Mesothelial cell of epicardium (in vitro differentiated cells): ENCODE data around the gene ANKS3. TPM values are rescaled to one million over a fixed set of nuclear protein-coding genes. Genes with fewer than 3 reads are reported as not detected.

Experiments used
- DNase-seq, 2 experiments: peaks; one replicate each; pipeline ENCODE4 v3.0.0; 2021; ENCODE audit warnings: low spot score in 2 of 2; ENCODE audit not compliant: unreplicated experiment in 2 of 2
- H3K27ac Mint-ChIP-seq: 2 replicates; pipeline ENCODE4 v1.8.0; 2021; ENCODE audit warnings: mixed read lengths
- H3K27me3 Mint-ChIP-seq: 2 replicates; pipeline ENCODE4 v1.8.0; 2021; ENCODE audit warnings: low read depth, mixed read lengths
- H3K36me3 Mint-ChIP-seq: 2 replicates; pipeline ENCODE4 v1.8.0; 2021; ENCODE audit warnings: mixed read lengths
- H3K4me1 Mint-ChIP-seq: 2 replicates; pipeline ENCODE4 v1.8.0; 2021; ENCODE audit warnings: mixed read lengths
- H3K4me3 Mint-ChIP-seq: 2 replicates; pipeline ENCODE4 v1.8.0; 2021; ENCODE audit warnings: mild to moderate bottlenecking, moderate library complexity, mixed read lengths
- H3K9me3 Mint-ChIP-seq: 2 replicates; pipeline ENCODE4 v1.8.0; 2021; ENCODE audit warnings: mixed read lengths
- total RNA-seq: library from RNA; stranded (reverse); gene quantifications from 3 replicates; pipeline ENCODE4 v1.2.1, GENCODE V29; 2021
- TF ChIP-seq, protein P1 (sequence below): fragments of 200-600 bp; sonication (generic); IDR thresholded peaks from one replicate; pipeline ENCODE4 v1.5.0; 2021; ENCODE audit warnings: antibody characterized with exemption; ENCODE audit not compliant: unreplicated experiment

ANKS3 gene
- total RNA-seq, 1 donor from 2014 or later: 45.8 TPM

GRCh38 chr16:4729876-4730275, 4.2 kb downstream of the ANKS3 start:
- no peak for DNase-seq

GRCh38 chr16:4728676-4729075, 5.4 kb downstream of the ANKS3 start:
- H3K4me1 Mint-ChIP-seq: peaks cover 7% of the 10 kb centered on the region
- H3K27me3 Mint-ChIP-seq: no peaks in the 10 kb centered on the region
- no peaks in the 10 kb centered on the region for H3K9me3 Mint-ChIP-seq
- peaks cover 21% of the 10 kb centered on the region for H3K36me3 Mint-ChIP-seq
- no peak overlapping the region for H3K4me3 Mint-ChIP-seq
- TF ChIP-seq, protein P1, sequence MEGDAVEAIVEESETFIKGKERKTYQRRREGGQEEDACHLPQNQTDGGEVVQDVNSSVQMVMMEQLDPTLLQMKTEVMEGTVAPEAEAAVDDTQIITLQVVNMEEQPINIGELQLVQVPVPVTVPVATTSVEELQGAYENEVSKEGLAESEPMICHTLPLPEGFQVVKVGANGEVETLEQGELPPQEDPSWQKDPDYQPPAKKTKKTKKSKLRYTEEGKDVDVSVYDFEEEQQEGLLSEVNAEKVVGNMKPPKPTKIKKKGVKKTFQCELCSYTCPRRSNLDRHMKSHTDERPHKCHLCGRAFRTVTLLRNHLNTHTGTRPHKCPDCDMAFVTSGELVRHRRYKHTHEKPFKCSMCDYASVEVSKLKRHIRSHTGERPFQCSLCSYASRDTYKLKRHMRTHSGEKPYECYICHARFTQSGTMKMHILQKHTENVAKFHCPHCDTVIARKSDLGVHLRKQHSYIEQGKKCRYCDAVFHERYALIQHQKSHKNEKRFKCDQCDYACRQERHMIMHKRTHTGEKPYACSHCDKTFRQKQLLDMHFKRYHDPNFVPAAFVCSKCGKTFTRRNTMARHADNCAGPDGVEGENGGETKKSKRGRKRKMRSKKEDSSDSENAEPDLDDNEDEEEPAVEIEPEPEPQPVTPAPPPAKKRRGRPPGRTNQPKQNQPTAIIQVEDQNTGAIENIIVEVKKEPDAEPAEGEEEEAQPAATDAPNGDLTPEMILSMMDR: no peak
- no peak for DNase-seq
- no peak overlapping the region for H3K27ac Mint-ChIP-seq

More at GRCh38 chr16:4729876-4730275, 4.2 kb downstream of the ANKS3 start:
- Mint-ChIP-seq H3K27me3 (no peaks in the 10 kb centered on the region), H3K9me3 (no peaks in the 10 kb centered on the region), H3K36me3 (peaks cover 21% of the 10 kb centered on the region), H3K4me3 (no peak overlapping the region), H3K27ac (no peak overlapping the region), H3K4me1 (peaks cover 7% of the 10 kb centered on the region)
- TF ChIP-seq, protein P1: no peak

DNA sequence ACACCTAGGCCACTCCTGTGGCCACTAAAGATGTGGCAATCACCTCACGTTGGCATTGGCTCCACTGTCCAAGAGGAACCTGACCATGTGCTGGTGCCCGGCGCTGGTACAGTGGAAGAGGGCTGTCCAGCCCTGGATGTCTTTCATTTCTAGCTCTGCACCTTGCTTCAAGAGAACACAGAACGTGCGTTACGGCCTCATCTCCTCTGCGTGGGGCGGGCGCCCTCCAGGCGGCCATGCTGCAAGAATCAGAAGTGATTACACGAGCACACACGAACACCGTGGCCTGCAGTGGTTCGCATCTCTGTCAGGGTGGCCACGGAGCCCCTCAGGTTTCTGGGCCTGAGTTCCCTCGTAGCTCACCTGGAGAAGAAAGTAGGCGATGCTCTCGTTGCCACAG, 7.5 kb downstream of the ANKS3 start:
- no peaks in the 10 kb centered on the region for H3K4me1 Mint-ChIP-seq
- H3K9me3 Mint-ChIP-seq: no peaks in the 10 kb centered on the region
- no peak overlapping the region for H3K27ac Mint-ChIP-seq
- H3K4me3 Mint-ChIP-seq: no peak overlapping the region
- TF ChIP-seq, protein P1: no peak
- peaks cover 21% of the 10 kb centered on the region for H3K36me3 Mint-ChIP-seq
- no peaks in the 10 kb centered on the region for H3K27me3 Mint-ChIP-seq
- DNase-seq: no peak

- TF ChIP-seq, protein P1: no peak
- no peak for DNase-seq
- no peaks in the 10 kb centered on the region for H3K4me1 Mint-ChIP-seq
- no peak overlapping the region for H3K27ac Mint-ChIP-seq
- H3K9me3 Mint-ChIP-seq: no peaks in the 10 kb centered on the region
- no peak overlapping the region for H3K4me3 Mint-ChIP-seq
- H3K27me3 Mint-ChIP-seq: no peaks in the 10 kb centered on the region
- peaks cover 18% of the 10 kb centered on the region for H3K36me3 Mint-ChIP-seq
These were observed 9.3 kb downstream of the ANKS3 start for GRCh38 chr16:4724661-4725270.

- H3K27ac Mint-ChIP-seq: no peak overlapping the region
These were observed 10.9 kb downstream of the ANKS3 start for GRCh38 chr16:4723071-4723767.

More at GRCh38 chr16:4723071-4723767, 10.9 kb downstream of the ANKS3 start:
- H3K36me3 Mint-ChIP-seq: peaks cover 10% of the 10 kb centered on the region
- no peak for DNase-seq
- no peaks in the 10 kb centered on the region for H3K9me3 Mint-ChIP-seq
- TF ChIP-seq, protein P1: no peak
- no peaks in the 10 kb centered on the region for H3K27me3 Mint-ChIP-seq
- H3K4me1 Mint-ChIP-seq: no peaks in the 10 kb centered on the region
- H3K4me3 Mint-ChIP-seq: no peak overlapping the region
